GM12872 (cell line): Measurements from ENCODE around the gene PMPCA.

ENCODE experiments used
- CTCF ChIP-seq: IDR thresholded peaks from 3 replicates; pipeline ENCODE4 v1.5.1; 2011; ENCODE audit warnings: low read depth, mild to moderate bottlenecking, low read length, moderate library complexity; ENCODE audit not compliant: insufficient read depth

The PMPCA gene

GRCh38 chr9:136370687-136371532 lies 39.5 kb upstream of the PMPCA start:
- TF ChIP-seq CTCF = no peak

GRCh38 chr9:136371533-136371880 lies 39.0 kb upstream of the PMPCA start:
- TF ChIP-seq CTCF = no peak

DNA sequence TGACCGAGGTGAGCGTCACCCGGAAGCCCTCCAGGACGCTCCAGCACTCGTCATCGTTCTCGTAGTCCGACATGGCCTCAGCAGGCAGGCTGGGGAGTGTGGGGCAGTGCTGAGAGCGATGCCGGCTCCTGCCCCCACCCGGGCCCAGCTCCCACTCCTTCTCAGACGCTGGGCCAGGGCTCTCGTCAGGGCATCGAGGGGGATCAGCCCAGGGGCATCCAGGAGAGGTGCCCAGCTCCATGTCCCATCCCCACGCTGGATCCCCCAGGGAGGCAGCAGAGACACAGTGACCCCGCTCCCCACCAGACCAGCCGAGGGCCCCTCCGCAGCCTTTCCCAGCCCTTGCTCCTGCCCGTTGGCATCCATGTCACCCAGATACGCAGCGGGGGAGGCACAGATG lies 38.5 kb upstream of the PMPCA start:
- TF ChIP-seq CTCF = no peak

DNA sequence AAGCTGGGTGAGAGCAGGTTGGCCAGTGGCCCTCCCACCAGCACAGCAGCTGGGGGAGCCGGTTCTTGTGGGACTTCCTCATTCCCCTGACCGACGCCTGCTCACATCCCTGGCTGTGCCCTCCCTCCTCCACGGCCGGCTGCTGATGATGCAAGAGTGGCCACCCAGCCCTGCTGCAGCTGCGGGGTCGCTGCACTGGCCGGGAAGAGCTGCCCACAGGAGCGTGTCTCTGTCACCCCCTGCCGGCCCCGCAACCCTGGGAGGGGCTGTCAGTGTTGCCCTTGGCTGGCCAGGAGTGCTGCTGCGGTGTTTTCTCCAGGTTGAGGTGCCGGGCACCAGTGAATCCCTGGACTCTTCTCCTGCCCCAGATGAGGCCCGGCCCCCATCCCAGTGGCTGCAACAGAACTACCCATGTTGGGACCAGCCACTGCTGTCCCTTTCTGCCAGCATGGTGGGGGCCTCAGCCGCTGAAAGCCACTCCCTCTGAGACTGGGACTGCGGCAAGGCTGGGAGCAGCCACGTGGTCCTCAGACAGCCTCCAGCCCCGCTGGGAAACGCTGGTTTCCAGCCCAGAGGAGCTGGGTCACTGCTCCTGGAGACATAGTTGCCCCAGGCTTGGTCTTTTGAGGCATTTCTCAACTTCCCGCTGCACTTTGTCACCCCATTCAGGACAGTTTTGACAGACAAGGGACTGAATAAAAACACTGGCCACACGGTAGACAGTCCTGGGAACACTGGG lies 37.7 kb upstream of the PMPCA start:
- 0 out of 3 replicates have a peak, but pooled peaks have one; percentile 13 for TF ChIP-seq CTCF

- TF ChIP-seq CTCF = no peak
Measured at GRCh38 chr9:136373300-136374182, 36.9 kb upstream of the PMPCA start, which contains the start of gene CARD9. Gene CARD9, minus strand, starts transcription at chr9:136373669. Its CDS starts 1,591 bp downstream, at chr9:136372078.

DNA sequence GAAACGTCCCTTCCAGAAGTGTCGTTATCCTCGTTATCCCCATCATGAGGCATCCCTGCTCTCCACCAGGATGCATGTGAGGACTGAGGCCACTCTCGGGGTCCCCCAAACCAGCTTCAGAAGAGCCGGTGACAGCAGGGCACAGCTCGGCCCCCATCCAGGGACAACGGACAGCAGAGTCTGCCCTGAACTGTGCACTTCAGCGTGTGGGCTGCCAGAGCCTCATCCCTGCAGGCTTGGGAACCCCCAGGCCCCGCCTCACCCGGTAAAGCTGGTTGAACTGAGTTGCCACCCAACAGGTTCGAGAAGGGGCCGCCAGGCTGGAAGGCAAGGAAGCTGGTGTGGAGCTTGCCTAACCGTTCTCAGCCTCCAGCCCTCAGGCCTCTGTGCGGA lies 36.3 kb upstream of the PMPCA start:
- TF ChIP-seq CTCF = no peak

DNA sequence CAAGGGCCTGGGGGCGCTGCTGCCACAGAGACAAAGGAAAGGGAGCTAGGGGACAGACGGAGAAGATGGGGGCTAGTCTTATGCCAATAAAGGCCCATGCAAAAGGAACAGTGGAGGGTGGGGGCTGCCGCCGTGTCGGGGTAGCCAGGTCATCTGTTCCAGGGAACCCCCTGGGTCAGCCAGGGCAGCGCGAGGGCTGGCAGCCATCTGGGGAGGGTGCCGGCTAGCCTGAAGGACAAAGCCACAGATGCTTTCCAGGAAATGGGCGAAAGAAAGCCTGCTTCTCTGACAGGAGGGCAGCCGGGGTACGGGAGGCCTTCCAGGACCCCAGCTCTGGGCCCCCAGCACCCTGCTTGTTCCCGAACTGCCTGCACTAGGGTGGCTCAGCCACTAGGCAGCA lies 35.4 kb upstream of the PMPCA start:
- TF ChIP-seq CTCF = no peak
